Measurements from ENCODE around the gene ANKRD28. TPM values are rescaled to one million over a fixed set of nuclear protein-coding genes. Genes with fewer than 3 reads are reported as not detected.

The ANKRD28 gene
- total and polyA plus RNA-seq, 9 of the 15 experiments (the other 6 are each of a cell fraction or from before 2014, with no cell fraction given): 11.7 to 66.0 (median 36.7) TPM

DNA sequence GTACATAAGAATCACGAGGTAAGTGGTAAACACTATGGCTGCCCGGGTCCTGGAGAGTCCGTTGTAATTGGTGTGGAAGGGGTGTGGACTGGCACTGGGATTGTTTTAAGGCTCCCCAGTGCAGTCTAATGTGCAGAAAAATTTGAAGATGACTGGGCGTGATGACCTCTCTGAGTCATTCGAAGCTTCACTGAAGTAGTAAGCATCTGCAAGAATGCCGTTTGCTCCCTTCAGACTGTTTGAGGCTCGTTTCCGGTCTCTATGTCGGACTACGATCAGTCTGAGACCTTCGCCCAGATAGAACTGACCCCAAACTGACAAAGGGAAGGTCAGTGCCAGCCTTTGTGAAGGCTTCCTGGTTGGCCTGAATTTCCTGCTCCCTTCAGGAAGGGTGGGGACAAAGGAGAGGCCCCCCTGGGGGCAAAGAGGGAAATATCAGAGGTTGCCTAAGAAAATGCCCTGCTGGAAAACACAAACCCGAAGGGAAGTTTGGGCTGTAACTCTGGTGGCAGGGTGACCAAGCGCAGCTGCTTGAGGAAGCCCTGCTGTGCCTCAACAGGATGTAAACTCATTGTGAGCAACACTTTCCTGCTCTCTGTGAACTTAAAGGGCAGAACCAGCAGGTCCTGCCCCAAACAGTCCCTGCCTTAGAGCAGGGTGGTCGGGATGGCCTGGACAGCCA is 161.6 kb downstream of the ANKRD28 start:
- POLR2A ChIA-PET: interaction anchor here (1.2 to 1.4 kb wide), 2 partner anchors 10 to 13 kb away, joined by 5 to 7 read pairs; no protein-coding TSS in a partner anchor
- Histone ChIP-seq H3K9me3 (replicated peaks; ENCODE audit: control insufficient read depth, insufficient read depth, low read depth, low read length) (no peaks in the 10 kb centered on the region), H3K9me1 (ENCODE audit: control insufficient read depth, insufficient read depth, low read length) (no peaks in the 10 kb centered on the region), H4K20me1 (replicated peaks; ENCODE audit: control insufficient read depth, insufficient read depth, low read length) (no peaks in the 10 kb centered on the region), H3K79me2 (ENCODE audit: control insufficient read depth, insufficient read depth, low read length) (no peaks in the 10 kb centered on the region), H3K9ac (ENCODE audit: insufficient read depth in 1 of 2, low read depth in 2 of 2, low read length in 2 of 2) (no peak overlapping the region), H3K36me3 (ENCODE audit: control insufficient read depth, insufficient read depth, low read length) (no peaks in the 10 kb centered on the region), H3K27me3 (ENCODE audit: control insufficient read depth in 2 of 2, insufficient read depth in 2 of 2, low read length in 2 of 2) (peaks cover 0 to 15% of the 10 kb centered on the region in 2 experiments; a peak in 2 of 5 replicates), H3K4me2 (ENCODE audit: insufficient read depth, low read length) (no peak overlapping the region), H2AFZ (ENCODE audit: low read depth, low read length) (peak overlapping the region; percentile 33; the same call in 1 of the 2 replicates), H3K4me3 (no peak overlapping the region), H3K27ac (ENCODE audit: extremely low read depth, low read depth, low read length) (no peak overlapping the region), H3K4me1 (replicated peaks in 1 of 2; ENCODE audit: control insufficient read depth in 2 of 2, insufficient read depth in 2 of 2, low read length in 2 of 2) (no peaks in the 10 kb centered on the region)
- TF ChIP-seq, protein P1, sequence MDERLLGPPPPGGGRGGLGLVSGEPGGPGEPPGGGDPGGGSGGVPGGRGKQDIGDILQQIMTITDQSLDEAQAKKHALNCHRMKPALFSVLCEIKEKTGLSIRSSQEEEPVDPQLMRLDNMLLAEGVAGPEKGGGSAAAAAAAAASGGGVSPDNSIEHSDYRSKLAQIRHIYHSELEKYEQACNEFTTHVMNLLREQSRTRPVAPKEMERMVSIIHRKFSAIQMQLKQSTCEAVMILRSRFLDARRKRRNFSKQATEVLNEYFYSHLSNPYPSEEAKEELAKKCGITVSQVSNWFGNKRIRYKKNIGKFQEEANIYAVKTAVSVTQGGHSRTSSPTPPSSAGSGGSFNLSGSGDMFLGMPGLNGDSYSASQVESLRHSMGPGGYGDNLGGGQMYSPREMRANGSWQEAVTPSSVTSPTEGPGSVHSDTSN (CRISPR knock-in tag; IDR thresholded peaks at IDR 0.05; ENCODE audit: low read depth): no peak
- TF ChIP-seq, protein P1 (tag; conservative IDR thresholded peaks at IDR 0.05; ENCODE audit: low read depth): no peak
- TF ChIP-seq DNMT1 (IDR thresholded peaks at IDR 0.05): no peak
- TF ChIP-seq, protein P2, sequence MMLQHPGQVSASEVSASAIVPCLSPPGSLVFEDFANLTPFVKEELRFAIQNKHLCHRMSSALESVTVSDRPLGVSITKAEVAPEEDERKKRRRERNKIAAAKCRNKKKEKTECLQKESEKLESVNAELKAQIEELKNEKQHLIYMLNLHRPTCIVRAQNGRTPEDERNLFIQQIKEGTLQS (IDR thresholded peaks at IDR 0.05): 0 out of 2 replicates have a peak, but pooled peaks have one; percentile 22
- TF ChIP-seq, protein P2 (CRISPR knock-in tag; conservative IDR thresholded peaks at IDR 0.05): no peak
- 0 out of 2 replicates have a peak, but pooled peaks have one; percentile 16 for TF ChIP-seq FOSL1 (tag; conservative IDR thresholded peaks at IDR 0.05)
- ATAC-seq: peak; percentile 45
- BruUV-seq (replicated peaks): no TSS peak
- in situ Hi-C loops (cut with MboI) (loop anchor here (25.0 kb wide), 1 partner anchor 901 kb away; no protein-coding TSS in a partner anchor), intact Hi-C loops (cut with micrococcal nuclease) (loop anchor here (10.0 kb wide), 3 partner anchors 339 to 909 kb away; partner anchors contain the start of gene CAPN7)
- WGBS (ENCODE audit: insufficient coverage, low coverage, missing lambda C conversion rate): 34% methylated on average over 14 of the region's 14 CpGs
- DNase-seq (ENCODE audit: extremely low read depth in 1 of 4, low spot score in 3 of 4): no peak
- CTCF ChIA-PET (ENCODE audit: low intra/inter-chr PET ratio): no interaction called here
- FAIRE-seq: no peak

Data from K562 (cell line).